ENCODE measurements around the gene AKR7A2.

DNA sequence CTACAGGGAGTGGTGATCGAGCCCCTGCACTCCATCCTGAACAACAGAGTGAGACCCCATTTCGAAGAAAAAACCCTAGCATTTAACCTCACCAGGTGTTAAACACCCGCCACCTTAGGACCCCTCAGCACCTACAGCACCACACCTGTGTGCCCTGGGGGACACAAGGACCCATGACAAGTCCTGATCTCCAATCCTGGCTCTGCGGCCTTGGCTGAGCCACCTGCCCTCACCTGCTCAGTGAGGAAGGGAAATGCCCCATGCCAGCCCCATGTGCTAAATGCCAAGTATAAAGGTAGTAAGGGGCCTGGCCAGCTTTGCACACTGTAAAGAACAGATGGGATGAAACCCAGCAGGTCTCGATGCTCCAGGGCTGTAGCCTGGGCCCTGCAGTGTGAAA, 49.2 kb downstream of the AKR7A2 start:
- no peak for TF ChIP-seq POLR2A (IDR thresholded peaks at IDR 0.05)
- TF ChIP-seq CTCF (IDR thresholded peaks at IDR 0.05), result no peak
- no peak for TF ChIP-seq POLR2AphosphoS5 (IDR thresholded peaks at IDR 0.05; ENCODE audit: insufficient read depth in 1 of 2, low read depth in 1 of 2)

All from vagina (tissue), 2 donors.